HL-60 (cell line): ENCODE measurements around the gene TSHZ2.

Experiments used
- DNase-seq, 2 experiments: peaks; one replicate each; pipeline ENCODE4 v3.0.0-alpha.2; 2010 to 2020; ENCODE audit warnings: low read depth in 1 of 2, low spot score in 1 of 2
- H3K27ac ChIP-seq: fragments of 250-450 bp; sonication (Bioruptor Pico); replicated peaks from 2 replicates; pipeline ENCODE4 v1.5.1; 2020; ENCODE audit warnings: mild to moderate bottlenecking, moderate library complexity
- H3K27me3 ChIP-seq: fragments of 250-450 bp; sonication (Bioruptor Pico); 2 replicates; pipeline ENCODE4 v1.5.1; 2021; ENCODE audit warnings: mild to moderate bottlenecking, moderate library complexity; ENCODE audit not compliant: insufficient read depth, poor library complexity, severe bottlenecking
- H3K4me3 ChIP-seq: replicated peaks from 2 replicates; pipeline ENCODE4 v1.5.1; 2011; ENCODE audit warnings: mild to moderate bottlenecking, control low read depth, low read length; ENCODE audit not compliant: insufficient read depth
- GABPA ChIP-seq: IDR thresholded peaks from 2 replicates; pipeline ENCODE4 v1.6.1; 2012; ENCODE audit warnings: low read depth
- POLR2AphosphoS5 ChIP-seq: IDR thresholded peaks from 2 replicates; pipeline ENCODE4 v1.6.1; 2012; ENCODE audit warnings: low read depth
- SPI1 ChIP-seq: IDR thresholded peaks from 2 replicates; pipeline ENCODE4 v1.6.1; 2012; ENCODE audit warnings: low read depth, mild to moderate bottlenecking, borderline replicate concordance
- TF ChIP-seq, protein P1 (sequence below): IDR thresholded peaks from one replicate; pipeline ENCODE4 v1.5.1; 2011; ENCODE audit warnings: low read length, control low read depth, inconsistent platforms; ENCODE audit not compliant: insufficient read depth
- TF ChIP-seq, protein P2 (sequence below): IDR thresholded peaks from 2 replicates; pipeline ENCODE4 v1.6.1; 2012; ENCODE audit warnings: low read depth; ENCODE audit not compliant: insufficient replicate concordance

The TSHZ2 gene

DNA sequence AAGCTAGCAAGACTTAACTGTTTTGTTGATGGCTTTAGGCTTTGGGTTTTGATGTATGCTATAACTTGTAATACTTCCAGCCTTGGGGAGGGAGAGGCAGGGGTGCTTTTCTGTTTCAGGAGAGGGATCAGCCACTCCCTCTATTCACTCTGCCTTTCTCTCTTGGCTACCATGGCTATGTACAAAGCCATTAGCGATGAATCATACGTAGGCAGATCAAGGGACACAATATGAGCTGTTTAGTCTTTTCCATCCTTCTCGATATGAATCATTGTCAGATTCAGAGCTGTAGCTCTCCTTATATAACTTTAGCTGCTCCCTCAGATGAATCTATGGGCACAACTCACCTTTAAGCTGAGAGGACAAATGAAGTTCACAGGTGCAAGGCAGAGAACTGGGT lies 230.6 kb downstream of the TSHZ2 start:
- no peak overlapping the region for H3K4me3 ChIP-seq
- TF ChIP-seq GABPA (no peak), POLR2AphosphoS5 (no peak), SPI1 (no peak)
- TF ChIP-seq, protein P1, sequence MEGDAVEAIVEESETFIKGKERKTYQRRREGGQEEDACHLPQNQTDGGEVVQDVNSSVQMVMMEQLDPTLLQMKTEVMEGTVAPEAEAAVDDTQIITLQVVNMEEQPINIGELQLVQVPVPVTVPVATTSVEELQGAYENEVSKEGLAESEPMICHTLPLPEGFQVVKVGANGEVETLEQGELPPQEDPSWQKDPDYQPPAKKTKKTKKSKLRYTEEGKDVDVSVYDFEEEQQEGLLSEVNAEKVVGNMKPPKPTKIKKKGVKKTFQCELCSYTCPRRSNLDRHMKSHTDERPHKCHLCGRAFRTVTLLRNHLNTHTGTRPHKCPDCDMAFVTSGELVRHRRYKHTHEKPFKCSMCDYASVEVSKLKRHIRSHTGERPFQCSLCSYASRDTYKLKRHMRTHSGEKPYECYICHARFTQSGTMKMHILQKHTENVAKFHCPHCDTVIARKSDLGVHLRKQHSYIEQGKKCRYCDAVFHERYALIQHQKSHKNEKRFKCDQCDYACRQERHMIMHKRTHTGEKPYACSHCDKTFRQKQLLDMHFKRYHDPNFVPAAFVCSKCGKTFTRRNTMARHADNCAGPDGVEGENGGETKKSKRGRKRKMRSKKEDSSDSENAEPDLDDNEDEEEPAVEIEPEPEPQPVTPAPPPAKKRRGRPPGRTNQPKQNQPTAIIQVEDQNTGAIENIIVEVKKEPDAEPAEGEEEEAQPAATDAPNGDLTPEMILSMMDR = no peak
- TF ChIP-seq, protein P2, sequence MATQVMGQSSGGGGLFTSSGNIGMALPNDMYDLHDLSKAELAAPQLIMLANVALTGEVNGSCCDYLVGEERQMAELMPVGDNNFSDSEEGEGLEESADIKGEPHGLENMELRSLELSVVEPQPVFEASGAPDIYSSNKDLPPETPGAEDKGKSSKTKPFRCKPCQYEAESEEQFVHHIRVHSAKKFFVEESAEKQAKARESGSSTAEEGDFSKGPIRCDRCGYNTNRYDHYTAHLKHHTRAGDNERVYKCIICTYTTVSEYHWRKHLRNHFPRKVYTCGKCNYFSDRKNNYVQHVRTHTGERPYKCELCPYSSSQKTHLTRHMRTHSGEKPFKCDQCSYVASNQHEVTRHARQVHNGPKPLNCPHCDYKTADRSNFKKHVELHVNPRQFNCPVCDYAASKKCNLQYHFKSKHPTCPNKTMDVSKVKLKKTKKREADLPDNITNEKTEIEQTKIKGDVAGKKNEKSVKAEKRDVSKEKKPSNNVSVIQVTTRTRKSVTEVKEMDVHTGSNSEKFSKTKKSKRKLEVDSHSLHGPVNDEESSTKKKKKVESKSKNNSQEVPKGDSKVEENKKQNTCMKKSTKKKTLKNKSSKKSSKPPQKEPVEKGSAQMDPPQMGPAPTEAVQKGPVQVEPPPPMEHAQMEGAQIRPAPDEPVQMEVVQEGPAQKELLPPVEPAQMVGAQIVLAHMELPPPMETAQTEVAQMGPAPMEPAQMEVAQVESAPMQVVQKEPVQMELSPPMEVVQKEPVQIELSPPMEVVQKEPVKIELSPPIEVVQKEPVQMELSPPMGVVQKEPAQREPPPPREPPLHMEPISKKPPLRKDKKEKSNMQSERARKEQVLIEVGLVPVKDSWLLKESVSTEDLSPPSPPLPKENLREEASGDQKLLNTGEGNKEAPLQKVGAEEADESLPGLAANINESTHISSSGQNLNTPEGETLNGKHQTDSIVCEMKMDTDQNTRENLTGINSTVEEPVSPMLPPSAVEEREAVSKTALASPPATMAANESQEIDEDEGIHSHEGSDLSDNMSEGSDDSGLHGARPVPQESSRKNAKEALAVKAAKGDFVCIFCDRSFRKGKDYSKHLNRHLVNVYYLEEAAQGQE = no peak
- no peak for DNase-seq
- H3K27me3 ChIP-seq = no peaks in the 10 kb centered on the region
- H3K27ac ChIP-seq = no peak overlapping the region

DNA sequence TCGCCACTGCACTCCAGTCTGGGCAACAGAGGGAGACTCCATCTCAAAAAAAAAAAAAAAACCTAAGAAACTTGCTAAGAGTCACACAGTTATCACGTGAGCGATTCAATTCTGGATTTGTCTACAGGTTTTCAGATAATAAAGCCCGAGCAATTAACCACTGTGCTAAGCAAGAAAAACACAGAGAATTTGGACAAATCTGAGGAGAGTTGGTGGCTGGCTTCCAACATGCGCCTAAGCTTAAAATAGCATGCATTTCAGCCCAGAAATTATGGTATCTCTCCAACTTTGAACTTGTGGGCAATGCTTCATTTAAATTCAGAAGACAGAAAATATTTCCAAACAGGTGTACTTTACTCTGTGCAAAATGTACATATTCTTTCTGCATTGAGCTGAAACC lies 232.9 kb downstream of the TSHZ2 start:
- Histone ChIP-seq H3K27ac (no peak overlapping the region), H3K4me3 (no peak overlapping the region), H3K27me3 (no peaks in the 10 kb centered on the region)
- no peak for TF ChIP-seq POLR2AphosphoS5
- TF ChIP-seq, protein P1 = no peak
- TF ChIP-seq, protein P2 = no peak
- no peak for TF ChIP-seq GABPA
- no peak for TF ChIP-seq SPI1
- no peak for DNase-seq

DNA sequence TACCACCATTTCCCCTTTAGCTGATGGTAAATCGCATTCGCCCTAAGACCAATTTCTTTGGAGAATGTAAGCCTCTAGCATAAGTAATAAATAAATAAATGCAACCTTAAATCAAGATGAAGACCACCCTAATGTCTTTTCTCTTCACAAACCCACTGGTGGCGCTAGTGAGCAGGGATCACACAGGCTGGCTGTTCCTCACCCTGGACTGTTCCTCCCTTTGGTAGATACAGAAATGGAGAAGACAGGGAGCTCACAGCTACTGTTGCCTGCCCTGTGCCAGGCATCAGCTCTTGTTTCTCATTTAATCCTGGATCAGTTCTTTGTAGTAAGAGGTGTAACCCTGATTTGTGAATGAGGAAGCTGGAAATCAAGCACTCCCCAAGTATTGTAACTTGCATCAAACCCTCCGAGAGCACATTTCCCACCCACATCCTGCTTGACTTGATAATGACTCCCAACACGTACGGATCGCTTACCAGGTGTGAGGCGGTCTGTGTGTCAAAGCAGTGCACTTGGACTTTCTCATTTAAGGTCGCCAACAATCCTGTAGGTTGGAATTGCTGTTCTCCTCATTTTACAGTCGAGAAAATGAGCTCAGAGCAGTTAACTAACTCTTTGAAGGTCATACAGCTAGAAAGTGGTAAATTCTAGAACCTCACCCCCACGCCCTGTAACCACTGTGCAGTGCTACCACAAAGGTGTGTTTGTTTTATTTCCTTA lies 236.1 kb downstream of the TSHZ2 start:
- DNase-seq = no peak
- Histone ChIP-seq H3K27ac (no peak overlapping the region), H3K4me3 (no peak overlapping the region), H3K27me3 (peaks cover 3% of the 10 kb centered on the region)
- TF ChIP-seq SPI1 = no peak
- TF ChIP-seq, protein P1 = no peak
- TF ChIP-seq POLR2AphosphoS5 = no peak
- TF ChIP-seq GABPA = no peak
- TF ChIP-seq, protein P2 = no peak
